ENCODE measurements around the gene ROBO2. TPM values are rescaled to one million over a fixed set of nuclear protein-coding genes. Genes with fewer than 3 reads are reported as not detected.

Gene ROBO2
- not detected in 2 replicates for total RNA-seq

- intact Hi-C loops (cut with micrococcal nuclease): no loop called here
Measured at GRCh38 chr3:77039606-77040171, at the start of gene ROBO2. Gene ROBO2 (plus strand): TSS chr3:77040099. CDS start chr3:77040786, 687 bp downstream.

- intact Hi-C loops (cut with micrococcal nuclease): no loop called here
Measured at GRCh38 chr3:76990606-76991005, 49.3 kb upstream of the ROBO2 start.

GRCh38 chr3:76991165-76991564 lies 48.7 kb upstream of the ROBO2 start:
- intact Hi-C loops (cut with micrococcal nuclease): no loop called here

GRCh38 chr3:76997733-76998132 lies 42.2 kb upstream of the ROBO2 start:
- intact Hi-C loops (cut with micrococcal nuclease): no loop called here

GRCh38 chr3:76998555-76998954 lies 41.3 kb upstream of the ROBO2 start:
- intact Hi-C loops (cut with micrococcal nuclease): no loop called here

GRCh38 chr3:77001062-77001701 lies 38.7 kb upstream of the ROBO2 start:
- intact Hi-C loops (cut with micrococcal nuclease): no loop called here

- intact Hi-C loops (cut with micrococcal nuclease): no loop called here
Measured at GRCh38 chr3:77014226-77014625, 25.7 kb upstream of the ROBO2 start.

GRCh38 chr3:77025471-77025870 lies 14.4 kb upstream of the ROBO2 start:
- intact Hi-C loops (cut with micrococcal nuclease): no loop called here

GRCh38 chr3:77026904-77027634 lies 12.8 kb upstream of the ROBO2 start:
- intact Hi-C loops (cut with micrococcal nuclease): no loop called here

- intact Hi-C loops (cut with micrococcal nuclease): no loop called here
Measured at GRCh38 chr3:77028005-77028404, 11.9 kb upstream of the ROBO2 start.

- intact Hi-C loops (cut with micrococcal nuclease): no loop called here
Measured at GRCh38 chr3:77038468-77038929, 1.4 kb upstream of the ROBO2 start.

- intact Hi-C loops (cut with micrococcal nuclease): no loop called here
Measured at GRCh38 chr3:77038930-77039605, 831 bp upstream of the ROBO2 start.

- intact Hi-C loops (cut with micrococcal nuclease): no loop called here
Measured at GRCh38 chr3:77040216-77040615, 317 bp downstream of the ROBO2 start.

GRCh38 chr3:77040926-77041722 lies 1.2 kb downstream of the ROBO2 start:
- intact Hi-C loops (cut with micrococcal nuclease): no loop called here

GRCh38 chr3:77041811-77042210 lies 1.9 kb downstream of the ROBO2 start:
- intact Hi-C loops (cut with micrococcal nuclease): no loop called here

GRCh38 chr3:77042343-77042742 lies 2.4 kb downstream of the ROBO2 start:
- intact Hi-C loops (cut with micrococcal nuclease): no loop called here

GRCh38 chr3:77042882-77043281 lies 3.0 kb downstream of the ROBO2 start:
- intact Hi-C loops (cut with micrococcal nuclease): no loop called here

GRCh38 chr3:77045686-77046085 lies 5.8 kb downstream of the ROBO2 start:
- intact Hi-C loops (cut with micrococcal nuclease): no loop called here

- intact Hi-C loops (cut with micrococcal nuclease): no loop called here
Measured at GRCh38 chr3:77048186-77048585, 8.3 kb downstream of the ROBO2 start.

- intact Hi-C loops (cut with micrococcal nuclease): no loop called here
Measured at GRCh38 chr3:77051591-77051990, 11.7 kb downstream of the ROBO2 start.

GRCh38 chr3:77052051-77052501 lies 12.2 kb downstream of the ROBO2 start:
- intact Hi-C loops (cut with micrococcal nuclease): no loop called here
